HG03565 (cell line): ENCODE measurements around the gene CYFIP2.

ENCODE experiments used
- ATAC-seq: cut with Tn5 transposase; IDR thresholded peaks from one replicate; pipeline ENCODE4 v1.9.1; 2021; ENCODE audit warnings: mild to moderate bottlenecking, moderate library complexity; ENCODE audit not compliant: unreplicated experiment

The CYFIP2 gene

GRCh38 chr5:157312492-157312891, 46.6 kb downstream of the CYFIP2 start:
- ATAC-seq: peak; percentile 90

- no peak for ATAC-seq
Observed at GRCh38 chr5:157322581-157322980, 56.7 kb downstream of the CYFIP2 start.

GRCh38 chr5:157323107-157323706, 57.3 kb downstream of the CYFIP2 start:
- no peak for ATAC-seq

GRCh38 chr5:157324237-157324636, 58.3 kb downstream of the CYFIP2 start:
- ATAC-seq: no peak

GRCh38 chr5:157326440-157327005, 60.6 kb downstream of the CYFIP2 start:
- no peak for ATAC-seq

GRCh38 chr5:157327771-157328170, 61.8 kb downstream of the CYFIP2 start:
- ATAC-seq: no peak

GRCh38 chr5:157328277-157328912, 62.5 kb downstream of the CYFIP2 start:
- ATAC-seq: peak; percentile 85

GRCh38 chr5:157331807-157332206, 65.9 kb downstream of the CYFIP2 start:
- no peak for ATAC-seq

GRCh38 chr5:157335534-157336422, 69.9 kb downstream of the CYFIP2 start:
- no peak for ATAC-seq

- ATAC-seq: no peak
Observed at GRCh38 chr5:157336423-157336744, 70.5 kb downstream of the CYFIP2 start.

GRCh38 chr5:157339409-157339808, 73.5 kb downstream of the CYFIP2 start:
- no peak for ATAC-seq

- no peak for ATAC-seq
Observed at GRCh38 chr5:157342822-157343402, 77.0 kb downstream of the CYFIP2 start.

GRCh38 chr5:157343842-157344790, 78.2 kb downstream of the CYFIP2 start:
- ATAC-seq: no peak

- ATAC-seq: no peak
Observed at GRCh38 chr5:157345067-157345466, 79.1 kb downstream of the CYFIP2 start.

- no peak for ATAC-seq
Observed at GRCh38 chr5:157345485-157345884, 79.6 kb downstream of the CYFIP2 start.

- ATAC-seq: no peak
Observed at GRCh38 chr5:157347301-157348048, 81.6 kb downstream of the CYFIP2 start.

- ATAC-seq: no peak
Observed at GRCh38 chr5:157348049-157348400, 82.1 kb downstream of the CYFIP2 start.

GRCh38 chr5:157350939-157351801, 85.2 kb downstream of the CYFIP2 start:
- no peak for ATAC-seq

- ATAC-seq: no peak
Observed at GRCh38 chr5:157351802-157352092, 85.8 kb downstream of the CYFIP2 start.
